ENCODE measurements around the gene ACTR3. TPM values are rescaled to one million over a fixed set of nuclear protein-coding genes. Genes with fewer than 3 reads are reported as not detected.

The ACTR3 gene
- total RNA-seq, 4 donors from 2014 or later = 73.0 to 106 (median 89.7) TPM

DNA sequence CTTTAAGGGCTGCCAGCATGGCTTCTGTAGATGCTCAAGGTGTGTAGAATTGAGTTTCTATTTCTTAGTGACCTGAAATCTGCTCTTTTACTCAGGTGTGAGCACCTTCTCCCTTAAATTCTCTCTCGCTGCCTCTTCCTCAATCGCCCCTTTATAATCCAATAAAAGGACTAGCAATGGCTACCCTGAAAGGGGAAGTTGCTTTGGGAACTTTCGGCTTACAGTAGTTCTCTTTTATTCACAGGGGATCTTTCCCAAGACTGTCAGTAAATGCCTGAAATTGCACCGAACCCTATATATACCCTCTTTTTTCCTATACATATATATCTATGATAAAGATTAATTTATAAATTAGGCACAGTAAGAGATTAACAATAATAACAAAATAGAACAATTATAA, 121.8 kb downstream of the ACTR3 start:
- no peak for DNase-seq (ENCODE audit: low spot score in 2 of 2)
- H3K4me3 ChIP-seq = no peak overlapping the region
- WGBS, 2 donors = 75 to 78% methylated on average over 4 of the region's 4 CpGs
- no peaks in the 10 kb centered on the region for H3K36me3 ChIP-seq
- H3K27ac ChIP-seq = no peak overlapping the region
- no peaks in the 10 kb centered on the region for H3K4me1 ChIP-seq
- no peaks in the 10 kb centered on the region for H3K9me3 ChIP-seq
- TF ChIP-seq POLR2A (IDR thresholded peaks at IDR 0.05) (no peak), EP300 (IDR thresholded peaks at IDR 0.05) (no peak)
- TF ChIP-seq, protein P1, sequence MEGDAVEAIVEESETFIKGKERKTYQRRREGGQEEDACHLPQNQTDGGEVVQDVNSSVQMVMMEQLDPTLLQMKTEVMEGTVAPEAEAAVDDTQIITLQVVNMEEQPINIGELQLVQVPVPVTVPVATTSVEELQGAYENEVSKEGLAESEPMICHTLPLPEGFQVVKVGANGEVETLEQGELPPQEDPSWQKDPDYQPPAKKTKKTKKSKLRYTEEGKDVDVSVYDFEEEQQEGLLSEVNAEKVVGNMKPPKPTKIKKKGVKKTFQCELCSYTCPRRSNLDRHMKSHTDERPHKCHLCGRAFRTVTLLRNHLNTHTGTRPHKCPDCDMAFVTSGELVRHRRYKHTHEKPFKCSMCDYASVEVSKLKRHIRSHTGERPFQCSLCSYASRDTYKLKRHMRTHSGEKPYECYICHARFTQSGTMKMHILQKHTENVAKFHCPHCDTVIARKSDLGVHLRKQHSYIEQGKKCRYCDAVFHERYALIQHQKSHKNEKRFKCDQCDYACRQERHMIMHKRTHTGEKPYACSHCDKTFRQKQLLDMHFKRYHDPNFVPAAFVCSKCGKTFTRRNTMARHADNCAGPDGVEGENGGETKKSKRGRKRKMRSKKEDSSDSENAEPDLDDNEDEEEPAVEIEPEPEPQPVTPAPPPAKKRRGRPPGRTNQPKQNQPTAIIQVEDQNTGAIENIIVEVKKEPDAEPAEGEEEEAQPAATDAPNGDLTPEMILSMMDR (IDR thresholded peaks at IDR 0.05) = no peak
- H3K27me3 ChIP-seq = no peaks in the 10 kb centered on the region

Small RNA genes lying within 50 kb of the gene (small RNA-seq; reads per million reads assigned to genes)
- not detected for gene RF00012

Other genes with a start within 250 kb of the ACTR3 start
- gene SLC35F5, start 133.4 kb upstream of the ACTR3 start, total RNA-seq = 10 to 100 TPM; 55.5 to 72.2 (median 61.5) TPM